ENCODE measurements around the gene SSNA1.

DNA sequence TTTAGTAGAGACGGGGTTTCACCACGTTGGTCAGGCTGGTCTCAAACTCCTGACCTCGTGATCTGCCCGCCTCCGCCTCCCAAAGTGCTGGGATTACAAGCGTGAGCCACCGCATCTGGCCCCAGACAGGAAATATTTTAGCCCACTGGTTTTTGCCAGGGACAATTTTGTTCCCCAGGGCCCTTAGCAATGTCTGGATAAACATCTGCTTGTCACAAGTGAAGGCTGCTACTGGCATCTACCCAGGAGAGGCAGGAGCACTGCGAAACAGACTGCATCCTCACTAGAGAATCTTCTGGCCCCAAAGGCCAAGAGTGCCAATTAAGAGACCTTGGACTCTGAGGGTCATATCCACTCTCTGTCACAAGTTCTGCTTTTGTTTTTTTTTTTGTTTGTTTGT lies 14.5 kb downstream of the SSNA1 start:
- TF ChIP-seq, protein P1, sequence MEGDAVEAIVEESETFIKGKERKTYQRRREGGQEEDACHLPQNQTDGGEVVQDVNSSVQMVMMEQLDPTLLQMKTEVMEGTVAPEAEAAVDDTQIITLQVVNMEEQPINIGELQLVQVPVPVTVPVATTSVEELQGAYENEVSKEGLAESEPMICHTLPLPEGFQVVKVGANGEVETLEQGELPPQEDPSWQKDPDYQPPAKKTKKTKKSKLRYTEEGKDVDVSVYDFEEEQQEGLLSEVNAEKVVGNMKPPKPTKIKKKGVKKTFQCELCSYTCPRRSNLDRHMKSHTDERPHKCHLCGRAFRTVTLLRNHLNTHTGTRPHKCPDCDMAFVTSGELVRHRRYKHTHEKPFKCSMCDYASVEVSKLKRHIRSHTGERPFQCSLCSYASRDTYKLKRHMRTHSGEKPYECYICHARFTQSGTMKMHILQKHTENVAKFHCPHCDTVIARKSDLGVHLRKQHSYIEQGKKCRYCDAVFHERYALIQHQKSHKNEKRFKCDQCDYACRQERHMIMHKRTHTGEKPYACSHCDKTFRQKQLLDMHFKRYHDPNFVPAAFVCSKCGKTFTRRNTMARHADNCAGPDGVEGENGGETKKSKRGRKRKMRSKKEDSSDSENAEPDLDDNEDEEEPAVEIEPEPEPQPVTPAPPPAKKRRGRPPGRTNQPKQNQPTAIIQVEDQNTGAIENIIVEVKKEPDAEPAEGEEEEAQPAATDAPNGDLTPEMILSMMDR (conservative IDR thresholded peaks at IDR 0.05 in 1 of 2, IDR thresholded peaks at IDR 0.05 in 1 of 2; ENCODE audit: low read depth in 1 of 2, low read length in 2 of 2) = no peak
- TF ChIP-seq EZH2 (IDR thresholded peaks at IDR 0.05; ENCODE audit: low read length, missing control alignments) = no peak

Data from fibroblast of lung (primary cell).